NCI-H1105 (cell line): Measurements from ENCODE around the gene PTPRN2.

Experiments used
- DNase-seq: peaks from one replicate; lab custom pipeline; 2025; lab: John Stamatoyannopoulos, UW

Gene PTPRN2

DNA sequence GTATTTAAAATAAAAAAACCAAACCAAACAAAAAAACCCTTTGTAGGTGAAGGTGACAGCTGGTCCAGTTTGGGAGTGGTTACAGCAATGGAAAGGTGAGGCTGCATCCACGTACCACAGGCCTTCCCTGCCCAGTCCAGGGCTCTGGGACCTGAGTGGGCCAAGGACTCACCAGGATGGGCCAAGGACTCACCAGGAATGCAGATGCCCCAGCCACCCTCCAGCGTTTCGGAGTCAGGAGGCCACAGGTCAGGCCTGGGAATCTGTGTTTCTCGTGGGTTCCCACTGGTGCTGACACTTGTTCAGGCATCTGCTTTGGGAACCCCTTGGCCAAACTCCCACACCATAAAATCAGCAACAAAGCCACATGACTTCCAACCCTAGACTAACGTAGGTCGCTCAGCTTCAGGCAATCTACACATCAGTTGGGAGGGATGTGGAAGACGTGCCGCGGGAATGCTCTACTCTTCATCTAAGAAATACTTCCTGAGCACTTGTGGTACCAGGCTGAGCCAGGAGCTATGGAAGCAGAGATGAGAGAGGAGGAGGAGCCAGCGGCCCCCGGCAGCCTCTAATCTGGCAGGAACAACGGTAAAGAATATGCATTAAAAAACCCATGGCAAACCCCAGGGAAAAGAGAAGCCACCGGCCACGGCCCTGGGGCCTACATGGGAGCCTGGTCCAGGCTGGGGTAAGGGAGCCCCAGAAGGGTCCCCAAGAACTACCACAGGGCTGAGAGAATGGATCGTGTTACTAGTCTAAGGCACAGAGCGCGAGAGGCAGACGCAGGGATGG, 473.4 kb downstream of the PTPRN2 start:
- no peak for DNase-seq

DNA sequence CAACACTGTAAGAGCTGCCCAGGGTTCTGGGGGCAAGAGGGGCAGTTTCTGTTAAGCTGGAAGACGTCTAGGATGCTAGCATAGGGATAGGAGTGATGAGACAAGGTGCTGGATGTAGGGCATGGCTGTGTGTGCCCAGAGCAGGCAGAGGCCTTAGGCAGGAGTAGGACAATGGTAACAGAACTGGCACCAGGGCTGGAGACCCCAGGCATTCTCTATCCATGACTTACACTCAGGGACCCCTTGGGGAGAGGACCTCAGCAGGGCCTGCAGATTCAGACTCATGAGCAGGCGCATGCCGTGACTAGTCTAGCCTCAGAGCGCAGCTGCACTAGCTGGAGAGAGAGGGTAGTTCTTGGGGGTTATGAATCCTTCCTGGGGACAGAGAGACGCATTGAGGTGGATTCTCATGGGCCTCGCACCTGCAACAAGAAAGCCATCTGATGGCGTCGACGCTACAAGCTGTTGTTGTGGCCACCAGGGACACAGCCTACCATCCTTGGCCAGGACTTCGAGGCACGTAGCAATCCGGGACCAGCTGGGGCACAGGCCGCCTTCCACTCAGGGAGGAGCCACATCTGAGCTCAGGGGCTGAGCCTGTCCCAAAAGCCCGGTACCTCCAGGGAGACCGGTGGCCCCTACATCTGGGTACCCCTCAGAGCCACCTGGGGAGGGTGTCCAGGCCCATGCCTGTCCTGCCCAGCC, 474.1 kb downstream of the PTPRN2 start:
- no peak for DNase-seq

DNA sequence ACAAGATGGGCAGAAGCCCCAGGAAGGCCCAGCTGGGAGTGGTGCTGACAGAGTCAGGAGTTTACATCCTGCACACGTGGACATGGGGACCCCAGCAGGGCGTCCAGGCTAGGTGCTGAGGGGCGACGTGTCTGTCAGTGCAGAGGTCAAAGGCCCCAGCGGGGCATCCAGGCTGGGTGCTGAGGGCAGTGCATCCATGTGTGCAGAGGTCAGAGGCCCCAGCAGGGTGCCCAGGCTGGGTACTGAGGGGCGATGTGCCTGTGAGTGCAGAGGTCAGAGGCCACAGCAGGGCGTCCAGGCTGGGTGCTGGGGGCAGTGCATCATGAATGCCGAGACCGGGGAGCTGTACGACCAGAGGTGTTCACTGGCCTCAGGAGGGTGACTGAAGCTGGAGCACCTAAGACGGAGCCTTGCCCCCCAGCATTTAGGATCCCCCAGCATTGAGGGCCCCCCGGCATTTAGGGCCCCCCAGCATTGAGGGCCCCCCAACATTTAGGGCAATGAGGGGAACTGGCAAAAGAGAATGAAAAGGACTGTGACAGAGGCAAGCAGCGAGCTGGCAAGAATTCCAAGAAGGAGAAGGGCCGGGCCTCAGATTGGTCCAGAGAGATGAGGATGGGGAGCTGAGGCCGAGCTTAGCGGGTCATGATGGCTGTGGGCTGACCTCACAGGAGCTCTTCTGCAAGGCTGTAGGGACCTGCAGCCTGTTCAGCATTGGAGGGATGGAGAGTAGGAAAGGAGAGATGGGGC, 474.9 kb downstream of the PTPRN2 start:
- no peak for DNase-seq

DNA sequence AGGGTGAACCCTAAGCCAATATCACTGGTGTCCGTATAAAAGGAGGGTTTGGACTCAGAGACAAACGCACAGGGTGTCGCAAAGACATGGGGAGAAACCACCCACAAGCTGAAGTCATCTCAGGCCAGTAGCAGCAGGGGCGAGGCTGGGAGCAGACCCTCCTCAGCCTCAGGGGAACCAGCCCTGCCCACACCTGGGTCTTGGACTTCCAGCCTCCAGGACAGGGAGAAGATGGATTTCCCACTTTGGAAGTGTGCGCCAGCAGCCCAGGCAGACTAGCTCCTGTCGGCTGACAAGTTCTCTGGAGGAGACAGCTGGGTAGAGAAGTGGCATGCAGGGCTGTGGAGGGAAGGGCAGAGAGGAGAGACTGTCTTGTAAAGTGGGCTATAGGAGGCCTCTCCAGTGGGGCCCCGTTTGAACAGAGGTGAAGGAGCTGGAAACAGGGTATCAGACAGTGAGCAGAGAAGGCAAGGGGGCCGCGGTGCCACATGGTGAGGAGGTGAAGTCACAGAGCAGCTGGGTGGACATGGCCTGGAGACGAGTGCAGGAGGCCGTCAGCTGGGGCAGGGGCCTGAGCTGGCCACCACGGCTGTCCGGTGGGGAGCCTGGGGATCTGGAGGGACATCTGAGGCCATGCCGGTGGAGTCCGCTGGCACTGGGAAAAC, 475.6 kb downstream of the PTPRN2 start:
- no peak for DNase-seq

DNA sequence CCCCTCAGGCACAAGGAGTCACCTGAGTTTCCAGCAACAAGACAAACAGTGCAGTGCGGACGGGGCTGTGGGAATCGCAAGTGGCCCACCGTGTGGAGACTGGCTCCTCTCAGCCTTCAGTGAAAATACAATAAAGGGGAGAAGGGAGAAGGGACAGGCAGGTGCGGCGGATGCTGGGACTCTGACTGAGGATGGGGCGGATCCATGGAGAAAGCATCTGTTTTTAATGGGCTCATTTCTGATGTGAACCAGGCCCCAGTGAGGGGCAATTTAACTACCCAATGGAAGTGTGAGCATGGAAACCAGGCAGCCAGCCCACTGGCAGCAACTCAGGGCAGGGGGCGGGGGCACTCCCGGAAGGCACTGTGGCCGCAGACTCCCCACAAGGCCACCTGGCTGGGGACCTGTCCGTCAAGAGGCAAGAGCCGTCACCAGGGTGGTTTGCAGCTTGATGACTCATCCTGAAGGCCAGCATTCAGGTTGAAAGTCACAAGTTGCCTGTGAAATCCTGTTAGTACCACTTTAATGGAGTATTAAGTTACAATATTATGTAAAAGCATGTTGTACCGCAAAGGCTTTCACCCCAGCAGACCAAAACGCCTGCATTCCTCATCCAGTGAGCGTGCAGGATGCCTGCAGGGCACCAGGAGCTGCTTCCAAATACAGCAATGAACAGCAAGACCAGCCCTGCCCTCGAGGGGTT, 476.4 kb downstream of the PTPRN2 start:
- DNase-seq, result no peak

DNA sequence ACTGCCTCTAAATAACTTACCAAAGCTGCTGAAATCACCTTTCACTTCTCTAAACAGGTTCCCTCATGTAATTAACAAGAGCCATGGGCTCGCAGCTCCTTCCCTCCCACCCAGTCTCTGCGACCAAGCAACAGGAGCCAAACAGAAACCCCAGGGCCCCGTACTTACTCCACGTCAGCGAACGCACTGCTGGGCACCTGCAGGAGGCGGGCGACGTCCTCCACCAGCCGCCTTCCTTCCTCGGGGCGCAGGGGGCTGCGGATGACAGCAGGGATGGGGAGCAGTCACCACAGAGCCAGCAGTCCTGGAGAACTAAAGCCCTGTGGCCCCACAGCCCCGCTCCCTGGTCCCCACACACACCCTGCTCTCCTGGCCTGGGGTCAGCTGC, 477.0 kb downstream of the PTPRN2 start:
- no peak for DNase-seq

DNA sequence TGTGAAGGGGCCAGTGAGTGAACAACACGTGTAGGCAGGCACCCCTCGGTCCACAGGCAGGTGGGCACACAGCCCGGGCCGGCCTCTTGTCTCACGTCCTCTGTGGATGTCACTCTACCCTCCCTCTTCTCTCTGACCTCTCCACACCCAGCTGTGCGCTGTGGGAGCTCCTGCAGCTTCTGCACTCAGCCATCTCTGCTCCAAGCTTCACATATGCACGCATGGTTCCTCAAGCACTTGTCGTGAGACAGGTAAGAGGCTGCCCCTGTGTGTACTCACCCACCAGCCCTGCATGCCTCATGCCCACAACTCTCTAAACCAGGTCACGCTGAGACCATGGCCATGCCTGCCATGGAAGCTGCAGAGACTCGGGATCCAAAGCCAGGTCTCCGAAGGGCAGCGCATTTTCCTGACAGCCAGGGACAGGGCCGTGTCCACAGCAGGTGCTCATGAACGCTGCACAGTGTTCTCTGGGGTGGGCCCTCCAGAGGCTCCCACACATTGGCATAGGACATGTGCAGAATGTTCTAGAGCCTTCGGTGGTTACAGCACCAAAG, 477.5 kb downstream of the PTPRN2 start:
- no peak for DNase-seq

DNA sequence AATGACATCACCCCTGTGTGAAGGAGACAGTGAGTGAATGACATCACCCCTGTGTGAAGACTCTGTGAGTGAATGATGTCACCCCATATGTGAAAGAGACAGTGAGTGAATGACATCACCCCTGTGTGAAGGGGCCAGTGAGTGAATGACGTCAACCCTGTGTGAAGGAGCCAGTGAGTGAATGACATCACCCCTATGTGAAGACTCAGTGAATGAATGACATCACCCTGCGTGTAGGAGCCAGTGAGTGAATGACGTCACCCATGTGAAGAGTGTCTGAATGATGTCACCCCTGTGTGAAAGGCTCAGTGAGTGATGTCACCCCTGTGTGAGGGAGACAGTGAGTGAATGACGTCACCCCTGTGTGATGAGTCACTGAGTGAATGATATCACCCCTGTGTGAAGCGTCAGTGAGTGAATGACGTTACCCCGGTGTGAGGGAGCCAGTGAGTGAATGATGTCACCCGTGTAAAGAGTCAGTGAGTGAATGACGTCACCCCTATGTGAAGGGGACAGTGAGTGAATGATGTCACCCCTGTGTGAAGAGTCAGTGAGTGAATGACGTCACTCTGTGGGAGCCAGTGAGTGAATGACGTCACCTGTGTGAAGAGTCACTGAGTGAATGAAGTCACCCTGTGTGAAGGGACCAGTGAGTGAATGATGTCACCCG, 478.1 kb downstream of the PTPRN2 start:
- no peak for DNase-seq

DNA sequence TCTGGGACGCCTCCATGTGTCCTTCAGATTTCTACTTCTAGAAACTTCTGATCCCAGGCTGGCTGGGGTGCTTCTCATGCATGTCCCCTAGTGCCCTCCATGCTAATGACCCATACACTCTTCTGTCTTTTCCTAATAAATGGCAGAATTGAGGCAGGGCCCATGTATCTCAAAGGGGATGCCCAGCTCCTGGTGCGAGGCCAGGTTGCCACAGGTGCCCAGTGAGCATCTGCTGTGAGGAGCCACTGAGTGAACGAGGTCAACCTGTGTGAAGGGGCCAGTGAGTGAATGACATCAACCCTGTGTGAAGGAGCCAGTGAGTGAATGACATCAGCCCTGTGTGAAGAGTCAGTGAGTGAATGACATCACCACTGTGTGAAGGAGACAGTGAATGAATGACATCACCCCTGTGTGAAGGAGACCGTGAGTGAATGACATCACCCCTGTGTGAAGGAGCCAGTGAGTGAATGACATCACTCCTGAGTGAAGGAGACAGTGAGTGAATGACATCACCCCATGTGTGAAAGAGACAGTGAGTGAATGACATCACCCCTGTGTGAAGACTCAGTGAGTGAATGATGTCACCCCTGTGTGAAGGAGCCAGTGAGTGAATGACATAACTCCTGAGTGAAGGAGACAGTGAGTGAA, 478.9 kb downstream of the PTPRN2 start:
- no peak for DNase-seq

DNA sequence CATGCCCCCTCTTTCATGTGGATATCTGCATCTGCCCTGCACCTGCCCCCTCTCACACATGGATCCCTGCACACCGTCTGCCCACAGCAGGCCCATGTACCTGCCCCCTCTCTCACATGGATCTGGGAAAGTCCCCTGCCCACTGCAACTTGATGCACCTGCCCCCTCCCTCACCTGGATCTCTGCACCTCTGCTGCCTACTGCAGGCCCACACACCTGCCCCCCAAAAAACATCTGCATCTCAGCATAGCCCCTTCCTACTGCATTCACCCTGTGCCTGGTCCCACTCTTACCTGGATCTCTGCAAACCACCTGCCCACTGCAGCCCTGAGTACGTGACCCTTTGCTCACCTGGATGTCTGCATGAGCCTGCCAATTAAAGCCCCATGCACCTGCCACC, 479.8 kb downstream of the PTPRN2 start:
- peak; percentile 64 for DNase-seq

DNA sequence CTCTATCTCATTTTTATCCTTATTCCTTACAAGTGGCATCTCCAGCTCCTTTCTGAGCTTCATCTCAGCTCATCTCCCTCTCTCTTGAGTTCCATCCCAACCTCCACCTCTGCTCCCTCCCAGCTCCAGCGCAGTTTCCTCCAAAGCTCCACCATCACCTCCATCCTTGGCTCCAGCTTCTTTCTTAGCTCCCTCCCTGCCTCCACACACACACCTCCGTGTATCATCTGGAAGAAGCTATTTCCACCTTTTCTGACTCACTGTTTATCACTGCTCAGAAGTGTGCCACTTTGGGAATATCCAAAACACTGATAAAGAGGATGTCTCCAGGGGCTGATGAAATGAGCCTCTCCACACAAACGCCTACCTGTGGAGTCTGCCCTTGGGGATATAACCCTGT, 481.4 kb downstream of the PTPRN2 start:
- no peak for DNase-seq

DNA sequence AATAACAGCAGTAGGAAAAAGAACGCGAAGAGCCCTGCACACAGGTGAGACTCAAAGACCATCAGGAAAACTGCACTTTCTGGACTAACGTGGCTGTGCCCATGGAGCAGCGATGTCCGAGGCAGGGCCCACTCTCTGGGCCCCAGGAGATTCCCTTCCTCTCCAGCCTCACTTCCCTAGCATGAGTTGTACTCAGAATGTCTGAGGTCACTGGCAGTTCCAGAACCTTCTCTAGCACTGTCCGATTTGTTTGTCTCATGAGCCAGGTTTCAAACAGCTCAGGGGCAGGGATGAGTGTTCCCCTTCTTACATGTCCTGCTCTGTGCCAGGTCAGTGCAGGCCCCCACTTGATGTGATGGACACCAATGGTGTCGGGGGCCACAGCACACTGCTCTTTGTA, 484.2 kb downstream of the PTPRN2 start:
- no peak for DNase-seq

DNA sequence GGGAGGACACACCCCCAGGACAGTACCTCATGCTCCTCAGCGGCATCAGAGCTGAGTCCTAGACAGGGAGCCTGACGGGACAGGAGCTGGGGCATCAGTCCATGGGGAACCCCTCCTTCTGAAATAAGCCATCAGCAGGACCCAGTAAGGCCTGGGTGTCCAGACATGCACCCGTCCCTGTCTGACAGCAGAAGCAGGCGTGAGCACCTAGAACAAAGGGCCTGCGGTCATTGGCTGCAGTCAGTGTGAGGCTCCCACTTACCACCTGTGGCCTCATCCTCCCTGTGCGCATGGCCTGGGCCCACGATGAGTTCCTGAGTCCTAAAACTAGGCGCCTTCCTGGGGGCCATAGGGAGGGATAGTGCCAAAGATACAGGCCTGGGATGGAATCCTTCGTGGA, 484.7 kb downstream of the PTPRN2 start:
- no peak for DNase-seq

DNA sequence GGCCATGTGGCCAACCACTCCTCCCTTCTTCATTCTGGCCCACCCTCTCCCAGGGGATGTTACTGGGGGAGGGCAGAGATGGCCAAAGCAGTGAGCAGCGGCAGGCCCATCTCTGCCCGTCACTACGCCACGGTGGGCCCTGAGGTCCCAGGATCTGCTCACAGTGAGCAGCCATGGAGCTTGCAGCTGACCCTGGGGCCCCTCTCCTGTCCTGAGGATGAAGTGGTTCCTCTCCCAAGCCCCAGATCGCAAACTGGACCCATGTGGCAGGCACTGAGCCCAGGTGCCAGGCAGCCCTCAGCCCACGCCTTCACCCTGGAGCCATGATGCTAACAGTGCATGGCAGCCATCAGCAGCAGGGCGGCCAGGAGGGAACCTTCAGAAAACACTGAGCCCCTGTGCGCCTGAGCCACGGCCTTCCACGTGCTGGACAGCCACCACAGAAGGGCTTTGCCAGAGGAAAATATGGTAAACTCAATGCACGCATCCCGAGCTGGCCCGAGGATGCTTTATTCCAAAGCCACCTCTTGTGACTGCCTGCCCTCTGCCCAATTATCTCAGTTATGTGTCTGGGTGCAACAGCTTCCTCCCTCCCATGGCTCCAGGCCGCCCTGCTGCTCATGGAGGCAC, 485.7 kb downstream of the PTPRN2 start:
- DNase-seq, result no peak

DNA sequence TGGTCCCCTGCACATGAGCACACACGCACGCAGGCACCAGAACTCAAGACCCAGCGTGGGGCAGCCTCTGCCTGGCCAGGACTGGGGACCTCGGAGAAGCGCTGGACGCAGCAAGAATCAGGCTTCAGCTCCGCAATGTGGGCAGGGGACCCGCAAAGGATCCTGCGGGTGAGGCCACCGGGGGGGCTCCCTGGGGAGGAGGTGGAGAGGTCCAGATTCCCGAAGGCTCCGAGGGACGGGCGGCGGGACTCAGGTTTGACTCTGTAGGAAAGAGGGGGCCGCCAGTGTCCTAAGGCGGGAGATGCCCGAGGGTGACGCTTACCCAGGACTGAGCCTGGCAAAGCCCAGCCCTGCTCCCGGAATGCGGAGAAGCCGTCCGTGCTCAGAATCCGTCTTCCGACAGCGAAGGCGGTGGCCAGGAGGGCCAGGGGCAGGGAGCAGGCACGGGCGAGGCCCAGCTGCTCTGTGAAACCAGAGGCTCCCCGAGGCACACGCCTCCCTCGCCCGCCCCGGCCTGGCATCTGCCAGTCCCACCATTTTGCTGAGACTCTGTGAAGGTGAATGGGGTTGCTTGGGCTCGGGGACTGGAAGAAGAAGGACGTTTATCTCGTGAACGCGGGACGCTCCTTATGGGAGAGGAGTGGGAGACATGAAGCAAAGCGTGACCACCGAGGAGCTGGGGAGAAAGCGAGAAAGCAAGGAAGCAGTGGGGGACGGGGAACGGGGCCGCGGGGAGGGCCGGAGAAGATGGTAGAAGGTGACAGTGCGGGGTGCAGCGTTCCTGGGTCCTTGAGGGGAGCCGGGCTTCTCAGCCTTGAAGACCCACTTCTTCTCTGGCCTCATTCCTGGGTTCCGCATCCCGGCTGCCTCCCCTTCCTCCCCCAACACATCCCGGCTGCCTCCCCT, 489.2 kb downstream of the PTPRN2 start:
- DNase-seq, result no peak

DNA sequence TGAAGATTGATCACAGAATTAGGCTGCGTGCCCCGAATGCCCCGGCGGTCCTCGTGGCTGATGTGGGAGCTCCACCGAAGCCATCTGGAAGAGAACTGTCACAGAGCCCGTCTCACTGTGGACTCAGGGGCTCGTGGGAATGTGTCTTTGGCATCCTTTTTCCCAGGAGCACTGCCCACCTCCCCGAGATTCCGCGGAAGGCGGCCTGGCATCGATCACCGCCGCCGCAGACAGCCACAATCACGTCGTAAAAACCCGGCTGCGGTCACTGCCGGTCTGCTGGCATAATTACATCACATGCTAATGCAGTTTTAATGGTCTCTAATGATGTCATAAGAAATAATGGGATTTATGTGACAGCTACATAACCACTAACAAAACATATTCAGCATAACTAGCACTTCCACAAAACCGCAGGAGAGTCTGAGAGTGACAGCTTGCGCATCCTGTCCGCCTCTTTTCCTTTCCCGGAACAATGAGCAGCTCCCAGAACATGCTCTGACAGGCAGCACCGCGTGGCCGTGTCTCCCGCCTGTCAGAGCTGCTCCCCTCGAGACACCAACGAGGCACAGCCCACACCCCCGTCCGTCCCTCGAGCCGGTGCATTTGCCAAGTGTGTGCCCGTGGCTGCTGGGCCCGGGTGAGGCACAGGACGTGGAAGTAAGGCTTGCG, 490.0 kb downstream of the PTPRN2 start:
- no peak for DNase-seq

DNA sequence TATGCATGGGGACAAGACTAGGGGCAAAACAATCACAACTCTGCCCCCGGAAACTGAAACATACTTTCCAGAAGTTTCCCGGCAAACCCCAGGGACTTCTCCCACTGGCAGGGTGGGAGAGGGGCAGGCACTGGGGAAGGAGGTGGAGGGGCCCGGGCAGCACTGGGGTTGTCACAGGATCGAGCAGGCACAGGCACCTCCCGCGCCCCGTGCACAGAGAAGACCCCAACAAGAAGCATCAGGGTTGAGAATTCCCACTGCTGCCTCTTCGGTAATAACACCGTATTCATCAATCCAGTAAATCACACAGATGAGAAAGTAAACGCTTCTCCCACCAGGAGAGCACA, 490.5 kb downstream of the PTPRN2 start:
- no peak for DNase-seq

DNA sequence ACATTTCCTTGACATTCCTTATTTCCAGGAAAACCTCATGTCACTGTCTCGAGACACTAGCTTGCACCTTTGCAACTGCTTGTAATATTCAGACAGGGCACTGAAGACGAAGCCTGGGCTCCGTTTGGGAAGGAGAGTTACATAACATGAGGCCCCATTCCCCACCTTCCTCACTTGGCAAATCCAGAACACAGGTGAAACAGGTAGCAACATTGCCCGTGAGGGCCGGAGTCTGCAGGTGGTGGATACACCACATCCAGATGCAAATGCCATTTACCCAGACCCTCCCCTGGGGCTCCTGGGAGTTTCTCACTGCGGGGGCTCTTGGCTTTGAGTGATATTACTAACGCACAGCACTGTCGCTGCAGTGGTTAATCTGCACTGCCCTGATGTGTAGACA, 491.0 kb downstream of the PTPRN2 start:
- no peak for DNase-seq
